ENCODE results near the gene ENO1.

ENO1 gene

GRCh38 chr1:8883491-8883890 is 5.0 kb upstream of the ENO1 start:
- no peak overlapping the region for H3K4me3 ChIP-seq (ENCODE audit: low read depth, low read length)
- DNase-seq (ENCODE audit: low read depth), result no peak
- no peak for TF ChIP-seq CTCF (IDR thresholded peaks at IDR 0.05; ENCODE audit: insufficient read depth, low read depth, low read length, missing control alignments)

GRCh38 chr1:8879922-8880676 is 1.6 kb upstream of the ENO1 start:
- peak; percentile 61 for DNase-seq (ENCODE audit: low read depth)
- peak overlapping the region; percentile 92 for H3K4me3 ChIP-seq (ENCODE audit: low read depth, low read length)
- TF ChIP-seq CTCF (IDR thresholded peaks at IDR 0.05; ENCODE audit: insufficient read depth, low read depth, low read length, missing control alignments), result no peak

GRCh38 chr1:8879464-8879921 is 1.0 kb upstream of the ENO1 start:
- no peak for DNase-seq (ENCODE audit: low read depth)
- TF ChIP-seq CTCF (IDR thresholded peaks at IDR 0.05; ENCODE audit: insufficient read depth, low read depth, low read length, missing control alignments), result no peak
- peak overlapping the region; percentile 92 for H3K4me3 ChIP-seq (ENCODE audit: low read depth, low read length)

GRCh38 chr1:8878698-8879463 is 395 bp upstream of the ENO1 start:
- TF ChIP-seq CTCF (IDR thresholded peaks at IDR 0.05; ENCODE audit: insufficient read depth, low read depth, low read length, missing control alignments), result no peak
- peak overlapping the region; percentile 92 for H3K4me3 ChIP-seq (ENCODE audit: low read depth, low read length)
- DNase-seq (ENCODE audit: low read depth), result peak; percentile 99

- no peak for TF ChIP-seq CTCF (IDR thresholded peaks at IDR 0.05; ENCODE audit: insufficient read depth, low read depth, low read length, missing control alignments)
- DNase-seq (ENCODE audit: low read depth), result no peak
- H3K4me3 ChIP-seq (ENCODE audit: low read depth, low read length), result peak overlapping the region; percentile 92
These were observed 2.4 kb downstream of the ENO1 start for GRCh38 chr1:8876087-8876486.

- no peak for DNase-seq (ENCODE audit: low read depth)
- TF ChIP-seq CTCF (IDR thresholded peaks at IDR 0.05; ENCODE audit: insufficient read depth, low read depth, low read length, missing control alignments), result no peak
- H3K4me3 ChIP-seq (ENCODE audit: low read depth, low read length), result peak overlapping the region; percentile 92
These were observed 3.1 kb downstream of the ENO1 start for GRCh38 chr1:8875216-8875861.

Measured in GM12865 (cell line).